ENCODE measurements around the gene ACTR6.

- TF ChIP-seq, protein P1, sequence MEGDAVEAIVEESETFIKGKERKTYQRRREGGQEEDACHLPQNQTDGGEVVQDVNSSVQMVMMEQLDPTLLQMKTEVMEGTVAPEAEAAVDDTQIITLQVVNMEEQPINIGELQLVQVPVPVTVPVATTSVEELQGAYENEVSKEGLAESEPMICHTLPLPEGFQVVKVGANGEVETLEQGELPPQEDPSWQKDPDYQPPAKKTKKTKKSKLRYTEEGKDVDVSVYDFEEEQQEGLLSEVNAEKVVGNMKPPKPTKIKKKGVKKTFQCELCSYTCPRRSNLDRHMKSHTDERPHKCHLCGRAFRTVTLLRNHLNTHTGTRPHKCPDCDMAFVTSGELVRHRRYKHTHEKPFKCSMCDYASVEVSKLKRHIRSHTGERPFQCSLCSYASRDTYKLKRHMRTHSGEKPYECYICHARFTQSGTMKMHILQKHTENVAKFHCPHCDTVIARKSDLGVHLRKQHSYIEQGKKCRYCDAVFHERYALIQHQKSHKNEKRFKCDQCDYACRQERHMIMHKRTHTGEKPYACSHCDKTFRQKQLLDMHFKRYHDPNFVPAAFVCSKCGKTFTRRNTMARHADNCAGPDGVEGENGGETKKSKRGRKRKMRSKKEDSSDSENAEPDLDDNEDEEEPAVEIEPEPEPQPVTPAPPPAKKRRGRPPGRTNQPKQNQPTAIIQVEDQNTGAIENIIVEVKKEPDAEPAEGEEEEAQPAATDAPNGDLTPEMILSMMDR (IDR thresholded peaks at IDR 0.05; ENCODE audit: extremely low read depth in 1 of 2, insufficient read depth in 1 of 2, low read depth in 1 of 2, low read length in 2 of 2), result peak; percentile 52 to 53
- TF ChIP-seq POLR2A (IDR thresholded peaks at IDR 0.05; ENCODE audit: low read depth, low read length), result no peak
Observed at GRCh38 chr12:100234591-100235304, 34.1 kb downstream of the ACTR6 start.

Data from endothelial cell of umbilical vein (primary cell).